ENCODE data around the gene TUBA1B. TPM values are rescaled to one million over a fixed set of nuclear protein-coding genes. Genes with fewer than 3 reads are reported as not detected.

Gene TUBA1B
- total RNA-seq, 1 experiment from 2014 or later = 2,063 TPM

DNA sequence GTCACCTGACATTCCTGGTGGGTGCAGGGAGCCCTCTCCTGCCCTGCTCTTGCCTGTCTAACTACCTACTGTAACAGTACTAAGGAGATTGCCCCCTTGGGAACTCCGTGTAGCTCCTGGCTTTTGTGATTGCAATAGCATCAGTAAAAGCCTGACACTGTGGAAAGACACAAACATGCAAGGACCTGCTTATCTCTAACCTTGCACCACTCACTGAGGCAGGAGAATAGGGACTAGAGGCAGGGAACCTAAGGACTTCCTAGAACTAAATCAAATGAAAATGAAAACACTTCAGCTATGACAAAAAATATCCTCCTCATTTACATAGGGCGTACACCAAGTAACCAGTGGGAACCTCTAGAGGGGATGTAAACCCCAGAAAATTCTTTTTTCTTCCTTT lies 29.2 kb upstream of the TUBA1B start:
- H2BK12ac ChIP-seq (ENCODE audit: insufficient read length, low read depth, low read length) = no peak overlapping the region
- H3K23ac ChIP-seq (ENCODE audit: insufficient read length, low read depth, low read length) = no peak overlapping the region
- H2BK20ac ChIP-seq (ENCODE audit: low read depth, low read length, poor library complexity, severe bottlenecking) = no peak overlapping the region
- no peak overlapping the region for H2BK15ac ChIP-seq (ENCODE audit: low read depth, low read length)
- no peaks in the 10 kb centered on the region; the same call in 1 of the 2 replicates for H3K4me1 ChIP-seq (ENCODE audit: insufficient read depth, low read length)
- H4K5ac ChIP-seq (ENCODE audit: insufficient read length, low read depth, low read length) = no peak overlapping the region
- no peaks in the 10 kb centered on the region for H3K36me3 Mint-ChIP-seq (ENCODE audit: insufficient read depth in 1 of 3, low read depth in 3 of 3)
- no peak overlapping the region for H3K56ac ChIP-seq (ENCODE audit: insufficient read length, low read depth, low read length)
- no peak overlapping the region for H3T11ph ChIP-seq (ENCODE audit: low read length)
- H3K27me3 Mint-ChIP-seq (ENCODE audit: low read depth) = no peaks in the 10 kb centered on the region; the same call in 1 of the 2 replicates
- no peak overlapping the region for H2AFZ ChIP-seq (ENCODE audit: low read length)
- no peaks in the 10 kb centered on the region for H3K79me2 ChIP-seq (ENCODE audit: insufficient read depth, low read length)
- H2BK120ac ChIP-seq (ENCODE audit: low read depth, low read length, poor library complexity, severe bottlenecking) = no peak overlapping the region
- no peak overlapping the region for H2AK5ac ChIP-seq (ENCODE audit: insufficient read length, low read length)
- no peak for DNase-seq
- no peaks in the 10 kb centered on the region for H3K9me3 ChIP-seq (ENCODE audit: control insufficient read depth, low read depth, low read length)
- WGBS (ENCODE audit: extremely low coverage, insufficient read length, low lambda C conversion rate) = no CpG with 5 or more reads among the region's 2 CpGs
- no peak overlapping the region for H4K8ac ChIP-seq (replicated peaks; ENCODE audit: insufficient read length, low read depth, low read length)
- H4K91ac ChIP-seq (ENCODE audit: insufficient read length, low read depth, low read length) = no peak overlapping the region
- no peaks in the 10 kb centered on the region for H3K79me1 ChIP-seq (ENCODE audit: insufficient read depth, low read depth, low read length, poor library complexity, severe bottlenecking)
- H3K9ac ChIP-seq (ENCODE audit: extremely low read depth, insufficient read length, low read length) = no peak overlapping the region
- peaks cover 1 to 6% of the 10 kb centered on the region in 2 experiments; a peak in 3 of 4 replicates for H3K4me1 Mint-ChIP-seq
- H3K27ac Mint-ChIP-seq = no peak overlapping the region
- H3K27me3 ChIP-seq (ENCODE audit: insufficient read depth, low read length) = no peaks in the 10 kb centered on the region
- H3K4me3 Mint-ChIP-seq = no peak overlapping the region
- H3K14ac ChIP-seq (ENCODE audit: insufficient read depth, low read length) = no peak overlapping the region
- no peak overlapping the region for H3K18ac ChIP-seq (ENCODE audit: insufficient read length, low read depth, low read length)
- H3K4ac ChIP-seq (ENCODE audit: low read depth, low read length) = no peak overlapping the region
- TF ChIP-seq, protein P1, sequence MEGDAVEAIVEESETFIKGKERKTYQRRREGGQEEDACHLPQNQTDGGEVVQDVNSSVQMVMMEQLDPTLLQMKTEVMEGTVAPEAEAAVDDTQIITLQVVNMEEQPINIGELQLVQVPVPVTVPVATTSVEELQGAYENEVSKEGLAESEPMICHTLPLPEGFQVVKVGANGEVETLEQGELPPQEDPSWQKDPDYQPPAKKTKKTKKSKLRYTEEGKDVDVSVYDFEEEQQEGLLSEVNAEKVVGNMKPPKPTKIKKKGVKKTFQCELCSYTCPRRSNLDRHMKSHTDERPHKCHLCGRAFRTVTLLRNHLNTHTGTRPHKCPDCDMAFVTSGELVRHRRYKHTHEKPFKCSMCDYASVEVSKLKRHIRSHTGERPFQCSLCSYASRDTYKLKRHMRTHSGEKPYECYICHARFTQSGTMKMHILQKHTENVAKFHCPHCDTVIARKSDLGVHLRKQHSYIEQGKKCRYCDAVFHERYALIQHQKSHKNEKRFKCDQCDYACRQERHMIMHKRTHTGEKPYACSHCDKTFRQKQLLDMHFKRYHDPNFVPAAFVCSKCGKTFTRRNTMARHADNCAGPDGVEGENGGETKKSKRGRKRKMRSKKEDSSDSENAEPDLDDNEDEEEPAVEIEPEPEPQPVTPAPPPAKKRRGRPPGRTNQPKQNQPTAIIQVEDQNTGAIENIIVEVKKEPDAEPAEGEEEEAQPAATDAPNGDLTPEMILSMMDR (conservative IDR thresholded peaks at IDR 0.05) = no peak
- H3K4me2 ChIP-seq (ENCODE audit: insufficient read depth, insufficient read length, low read length) = no peak overlapping the region
- no peak overlapping the region for H2BK5ac ChIP-seq (ENCODE audit: insufficient read length, low read length)
- H4K20me1 ChIP-seq (ENCODE audit: control insufficient read depth, insufficient read depth, insufficient read length) = no peaks in the 10 kb centered on the region
- H3K23me2 ChIP-seq (ENCODE audit: insufficient read length, low read depth, low read length, poor library complexity, severe bottlenecking) = no peaks in the 10 kb centered on the region
- no peaks in the 10 kb centered on the region; a peak in 1 of 5 replicates for H3K9me3 Mint-ChIP-seq
- no peak overlapping the region for H3K27ac ChIP-seq (ENCODE audit: insufficient read length, low read depth, low read length)
